Neural cell (in vitro differentiated cells): ENCODE data around the gene FAM83C. TPM values are rescaled to one million over a fixed set of nuclear protein-coding genes. Genes with fewer than 3 reads are reported as not detected.
"Not testable (repeated sequence)": the region's sequence is repeated elsewhere in the genome, so short reads cannot be mapped to it uniquely, and the experiment has no call there.

ENCODE experiments used
- H2AFZ ChIP-seq: fragments of 200-600, 300-800 bp; sonication (generic), shearing (Covaris generic); 2 replicates; pipeline ENCODE4 v1.6.0; 2014; ENCODE audit warnings: low read depth, mild to moderate bottlenecking, antibody characterized with exemption, low read length, moderate library complexity
- H3F3A ChIP-seq: fragments of 200-600 bp; shearing (Covaris generic); 2 replicates; pipeline ENCODE4 v1.6.1; 2016; ENCODE audit warnings: mild to moderate bottlenecking, moderate library complexity, mixed read lengths, antibody characterized with exemption, low read length; ENCODE audit not compliant: insufficient read depth, poor library complexity, severe bottlenecking
- H3K27ac ChIP-seq: fragments of 200-600, 300-800 bp; sonication (generic), shearing (Covaris generic); 2 replicates; pipeline ENCODE4 v1.5.1; 2014; ENCODE audit warnings: mild to moderate bottlenecking, low read length, moderate library complexity
- H3K27me3 ChIP-seq: fragments of 300-800, 200-600 bp; sonication (generic), shearing (Covaris generic); 2 replicates; pipeline ENCODE4 v1.6.0; 2014; ENCODE audit warnings: mild to moderate bottlenecking, low read depth, low read length, moderate library complexity; ENCODE audit not compliant: insufficient read depth
- H3K36me3 ChIP-seq: fragments of 300-800, 200-600 bp; sonication (generic), shearing (Covaris generic); 2 replicates; pipeline ENCODE4 v1.5.1; 2014; ENCODE audit warnings: mild to moderate bottlenecking, antibody characterized with exemption, low read length, moderate library complexity; ENCODE audit not compliant: insufficient read depth
- H3K4me2 ChIP-seq: fragments of 300-800, 200-600 bp; sonication (generic), shearing (Covaris generic); 2 replicates; pipeline ENCODE4 v1.6.0; 2014; ENCODE audit warnings: mild to moderate bottlenecking, low read length
- H3K4me3 ChIP-seq: fragments of 300-800, 200-600 bp; sonication (generic), shearing (Covaris generic); 2 replicates; pipeline ENCODE4 v1.5.1; 2014; ENCODE audit warnings: mild to moderate bottlenecking, low read length, moderate library complexity
- H3K79me2 ChIP-seq: fragments of 200-600 bp; shearing (Covaris generic); replicated peaks from 2 replicates; pipeline ENCODE4 v1.6.0; 2014; ENCODE audit warnings: mild to moderate bottlenecking, low read length, moderate library complexity; ENCODE audit not compliant: insufficient read depth
- H3K9ac ChIP-seq: fragments of 300-800, 200-600 bp; sonication (generic), shearing (Covaris generic); 2 replicates; pipeline ENCODE4 v1.6.1; 2016; ENCODE audit warnings: mild to moderate bottlenecking, low read length, mixed read lengths
- H3K9me2 ChIP-seq: fragments of 200-600 bp; shearing (Covaris generic); 2 replicates; pipeline ENCODE4 v1.6.1; 2016; ENCODE audit warnings: mild to moderate bottlenecking, low read length, mixed read lengths; ENCODE audit not compliant: insufficient read depth
- H3K9me3 ChIP-seq: fragments of 200-600, 300-800 bp; sonication (generic), shearing (Covaris generic); 2 replicates; pipeline ENCODE4 v1.6.1; 2016; ENCODE audit warnings: mild to moderate bottlenecking, mixed run types, low read length, moderate library complexity, mixed read lengths
- H4K20me1 ChIP-seq: fragments of 200-600 bp; shearing (Covaris generic); 2 replicates; pipeline ENCODE4 v1.6.1; 2016; ENCODE audit warnings: mild to moderate bottlenecking, mixed run types; ENCODE audit not compliant: insufficient read depth
- CTCF ChIP-seq: fragments of 450-650 bp; IDR thresholded peaks from 2 replicates; pipeline ENCODE4 v1.5.1; 2014; ENCODE audit warnings: antibody characterized with exemption, mild to moderate bottlenecking, moderate library complexity; ENCODE audit not compliant: poor library complexity, severe bottlenecking
- EP300 ChIP-seq: fragments of 450-650 bp; conservative IDR thresholded peaks from 2 replicates; pipeline ENCODE4 v1.6.1; 2014; ENCODE audit warnings: antibody characterized with exemption, mild to moderate bottlenecking, moderate library complexity; ENCODE audit not compliant: poor library complexity, severe bottlenecking
- EZH2 ChIP-seq: fragments of 200-600, 300-800 bp; shearing (Covaris generic), sonication (generic); IDR thresholded peaks from 2 replicates; pipeline ENCODE4 v1.6.1; 2014; ENCODE audit warnings: antibody characterized with exemption, low read length, borderline replicate concordance, mild to moderate bottlenecking; ENCODE audit not compliant: insufficient read depth, poor library complexity, severe bottlenecking
- POLR2AphosphoS5 ChIP-seq: IDR thresholded peaks from 2 replicates; pipeline ENCODE4 v1.6.1; 2012
- RAD21 ChIP-seq: fragments of 450-650 bp; conservative IDR thresholded peaks from 2 replicates; pipeline ENCODE4 v1.6.1; 2014; ENCODE audit warnings: antibody characterized with exemption, mild to moderate bottlenecking, moderate library complexity
- REST ChIP-seq: IDR thresholded peaks from 2 replicates; pipeline ENCODE4 v1.6.1; 2012; ENCODE audit warnings: borderline replicate concordance
- SMC3 ChIP-seq: fragments of 450-650 bp; conservative IDR thresholded peaks from 2 replicates; pipeline ENCODE4 v1.6.1; 2014; ENCODE audit warnings: antibody characterized with exemption, mild to moderate bottlenecking, moderate library complexity; ENCODE audit not compliant: poor library complexity
- TAF1 ChIP-seq: IDR thresholded peaks from 2 replicates; pipeline ENCODE4 v1.6.1; 2012; ENCODE audit warnings: low read depth
- polyA plus RNA-seq: library from polyadenylated mRNA; depleted of rRNA; stranded (reverse); fragments of >200 nt; gene quantifications from 2 replicates; pipeline ENCODE4 v1.2.3, GENCODE V29; 2014

The FAM83C gene
- polyA plus RNA-seq, 1 donor from 2014 or later = not detected

GRCh38 chr20:35262731-35263531 lies 29.3 kb downstream of the FAM83C start:
- H3K9me2 ChIP-seq, H3K9ac ChIP-seq, H3K27ac ChIP-seq, H4K20me1 ChIP-seq, H3F3A ChIP-seq, H3K9me3 ChIP-seq, H3K27me3 ChIP-seq, H2AFZ ChIP-seq, H3K79me2 ChIP-seq, H3K36me3 ChIP-seq, H3K4me3 ChIP-seq, H3K4me2 ChIP-seq: not testable (repeated sequence)
- TF ChIP-seq REST = peak; percentile 19

- H3K9me2 ChIP-seq, H3F3A ChIP-seq, H3K4me3 ChIP-seq, H4K20me1 ChIP-seq, H3K27me3 ChIP-seq, H3K9me3 ChIP-seq, H3K79me2 ChIP-seq, H2AFZ ChIP-seq, H3K9ac ChIP-seq, H3K27ac ChIP-seq, H3K4me2 ChIP-seq, H3K36me3 ChIP-seq: not testable (repeated sequence)
Observed at GRCh38 chr20:35262321-35262720, 29.9 kb downstream of the FAM83C start.

GRCh38 chr20:35260426-35260825 lies 31.8 kb downstream of the FAM83C start:
- no peaks in the 10 kb centered on the region for H3K79me2 ChIP-seq
- H3K9me3 ChIP-seq = no peaks in the 10 kb centered on the region
- no peaks in the 10 kb centered on the region for H4K20me1 ChIP-seq
- H3F3A ChIP-seq = no peaks in the 10 kb centered on the region
- no peak for TF ChIP-seq RAD21
- TF ChIP-seq EZH2 = no peak
- no peak for TF ChIP-seq TAF1
- TF ChIP-seq POLR2AphosphoS5 = no peak
- no peak for TF ChIP-seq SMC3
- TF ChIP-seq EP300 = no peak
- TF ChIP-seq CTCF = no peak
- TF ChIP-seq REST = no peak
- peaks cover 5% of the 10 kb centered on the region for H3K36me3 ChIP-seq
- no peaks in the 10 kb centered on the region for H3K27me3 ChIP-seq
- H3K4me3 ChIP-seq = no peak overlapping the region
- no peak overlapping the region for H3K27ac ChIP-seq
- H3K9ac ChIP-seq = no peak overlapping the region
- H3K9me2 ChIP-seq = no peaks in the 10 kb centered on the region
- no peak overlapping the region for H3K4me2 ChIP-seq
- no peak overlapping the region for H2AFZ ChIP-seq
